Caki2 (cell line): ENCODE results near the gene GSTO2. TPM values are rescaled to one million over a fixed set of nuclear protein-coding genes. Genes with fewer than 3 reads are reported as not detected.
A peak's percentile ranks its signal among the peaks of the same experiment; 100 is the strongest.
"Not testable (repeated sequence)": the region's sequence is repeated elsewhere in the genome, so short reads cannot be mapped to it uniquely, and the experiment has no call there.

Source experiments
- DNase-seq: peaks from one replicate; pipeline ENCODE4 v3.0.0-alpha.2; 2015; ENCODE audit warnings: low read depth
- in situ Hi-C: cut with HindIII; loops from 2 replicates; pipeline ENCODE4 v1.10.0; 2016; ENCODE audit warnings: low sequenced_read_pairs, low pct_unique_long_range_greater_than_20kb, mixed read lengths
- total RNA-seq: library from RNA; depleted of rRNA; stranded (reverse); fragments of >200 nt; shearing (Covaris generic); gene quantifications from 2 replicates; pipeline ENCODE4 v1.2.3, GENCODE V29; 2014; ENCODE audit warnings: low replicate concordance; rRNA removed

Gene GSTO2
- total RNA-seq, result 2.8 and 15.1 TPM in 2 replicates

DNA sequence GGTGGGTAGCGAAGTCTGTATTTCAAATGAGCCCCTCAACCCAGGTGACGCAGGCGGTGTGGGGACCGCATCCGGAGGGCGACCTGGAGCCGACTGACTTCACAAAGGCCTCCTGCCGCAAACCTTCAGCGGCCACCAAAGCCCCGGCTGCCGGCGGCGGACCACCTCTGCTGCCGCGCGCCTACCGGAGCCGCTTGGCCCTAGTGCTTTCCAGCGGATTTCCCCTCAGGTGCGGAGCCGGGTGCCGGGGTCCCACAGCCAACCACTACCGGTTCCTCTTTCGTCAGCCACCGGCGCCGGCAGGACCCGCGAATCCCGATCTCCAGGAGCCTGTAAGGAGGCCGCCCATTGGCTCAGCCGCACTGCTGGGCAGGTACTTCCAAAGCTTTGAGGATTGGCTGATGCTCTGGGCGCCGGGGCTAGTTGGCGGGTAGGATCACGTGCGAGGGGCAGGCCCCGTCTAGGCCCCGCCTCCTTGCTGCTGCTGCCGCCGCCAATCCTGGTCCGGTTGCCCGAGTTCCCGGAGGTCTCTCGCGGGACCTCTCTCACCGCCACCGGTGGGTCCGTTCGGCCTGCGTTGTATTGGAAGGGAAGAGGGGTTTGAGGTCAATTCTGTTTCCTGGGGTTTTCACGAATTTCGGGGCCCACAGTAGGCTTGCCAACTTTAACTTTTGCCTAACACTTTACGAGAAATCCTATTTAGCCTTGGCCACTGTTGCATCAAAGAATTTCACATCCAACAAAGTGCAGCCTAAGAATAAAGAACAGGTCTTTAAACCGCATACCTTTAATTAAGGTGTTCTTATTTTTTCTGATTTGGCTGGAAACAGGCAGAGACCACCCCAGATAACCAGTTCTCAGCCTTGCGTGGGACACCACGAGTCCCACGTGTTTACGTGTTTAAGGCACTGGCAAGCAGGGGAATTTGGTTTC, at the start of gene GSTO2:
TSS of gene GSTO2 (plus strand) at position 472 of the 933 bp plus-strand sequence. CDS start 5,732 bp downstream, outside the sequence.
- in situ Hi-C loops, result no loop called here
- peak; percentile 97 for DNase-seq

DNA sequence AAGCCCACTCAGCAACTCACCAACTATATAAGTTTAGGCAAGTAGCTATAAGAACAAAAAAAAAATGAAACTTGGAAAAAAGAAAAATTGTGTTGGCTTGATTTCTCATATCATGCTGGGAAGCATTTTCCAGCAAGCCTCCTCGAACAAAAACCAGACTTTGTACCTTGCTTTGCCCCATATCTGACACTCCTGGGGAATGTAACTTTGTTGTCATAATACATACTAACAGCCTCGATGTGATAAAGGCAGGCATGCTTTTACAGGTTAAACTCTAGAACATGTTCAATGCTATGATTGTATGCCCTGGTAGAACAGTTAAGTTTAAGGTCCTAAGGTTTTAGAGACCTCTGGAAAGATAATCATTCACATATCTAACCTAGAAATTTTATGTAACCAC, 48.5 kb upstream of the GSTO2 start:
- DNase-seq, result no peak
- in situ Hi-C loops, result no loop called here

DNA sequence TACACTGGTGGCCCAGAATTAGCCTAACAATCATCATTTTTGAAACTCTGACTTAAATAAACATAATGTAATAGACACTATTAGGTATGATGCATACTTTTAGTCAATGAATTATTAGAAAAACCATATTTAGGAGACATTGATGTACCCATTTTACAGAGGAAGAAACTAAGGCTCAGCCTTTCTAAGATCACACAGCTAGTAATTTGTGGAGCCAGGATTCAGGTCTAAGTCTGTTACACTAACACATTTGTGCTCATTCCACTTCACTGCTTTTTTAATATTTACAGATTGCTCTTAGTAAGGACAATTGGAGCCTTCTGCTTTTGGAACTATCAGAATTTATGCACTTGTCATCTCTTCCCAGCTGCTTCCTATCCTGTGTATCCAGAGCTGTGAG, 45.7 kb upstream of the GSTO2 start:
- no peak for DNase-seq
- in situ Hi-C loops, result no loop called here

DNA sequence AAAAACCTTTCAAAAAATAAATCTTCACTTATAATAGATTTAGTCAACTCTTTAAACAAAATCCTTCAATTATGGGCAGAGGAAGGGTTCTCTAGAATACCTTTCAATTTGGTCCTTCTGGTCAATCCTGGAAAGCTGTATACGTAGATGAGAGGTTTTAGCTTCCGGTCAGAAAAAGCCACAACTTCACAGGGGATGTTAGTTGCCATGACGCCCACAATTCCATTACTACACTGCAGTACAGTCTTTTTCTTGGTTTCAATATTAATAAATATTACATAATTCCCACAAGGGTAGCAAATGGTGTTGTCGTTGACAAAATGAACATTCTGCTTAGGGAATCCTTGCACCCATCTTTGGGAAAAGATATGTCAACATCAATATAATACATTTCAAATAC, 38.5 kb upstream of the GSTO2 start:
- no peak for DNase-seq
- in situ Hi-C loops, result no loop called here

DNA sequence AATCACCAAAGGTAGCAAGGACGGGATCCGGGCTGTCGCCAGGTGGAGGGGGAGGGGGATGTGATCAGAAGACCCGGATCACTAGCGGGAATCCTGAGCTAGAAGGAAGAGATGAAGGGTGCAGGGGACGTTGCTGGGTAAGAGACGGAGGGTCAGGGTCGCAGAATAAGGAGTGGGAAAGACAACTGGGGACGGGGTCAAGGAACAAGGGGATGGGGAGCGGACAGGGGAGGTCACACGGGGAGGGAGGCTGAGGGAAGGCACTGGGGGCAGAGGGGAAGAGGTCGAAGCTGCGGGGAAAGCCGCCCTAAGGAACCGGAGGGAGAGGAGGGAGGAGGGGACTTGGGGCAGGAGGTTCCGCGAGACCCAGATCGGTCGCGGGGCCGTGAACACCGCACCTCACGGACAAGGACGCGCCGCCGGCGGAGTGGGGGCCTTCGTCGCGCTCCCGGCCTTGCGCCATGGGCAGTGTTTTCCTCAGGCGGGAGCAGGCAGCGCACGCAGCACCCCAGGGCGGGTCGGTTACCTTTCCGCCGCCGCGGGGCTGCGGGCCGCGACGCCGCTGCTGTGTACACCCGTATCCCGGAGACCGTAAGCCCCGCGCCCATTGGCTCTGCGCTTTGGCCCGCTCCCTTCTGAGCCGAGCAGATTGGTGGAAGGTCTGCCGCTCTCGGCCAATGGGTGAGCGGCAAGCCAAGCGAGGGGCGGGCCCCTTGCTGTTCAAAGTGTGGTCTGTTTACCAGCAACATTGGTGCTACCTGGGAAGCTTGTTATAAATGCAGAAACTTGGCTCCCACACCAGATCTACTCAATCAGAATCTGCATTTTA, 37.0 kb upstream of the GSTO2 start, which contains the start of gene CFAP43:
TSS of gene CFAP43 (minus strand) at position 581 of the 829 bp plus-strand sequence. CDS start at position 463, 118 bp downstream.
- in situ Hi-C loops, result no loop called here
- peak; percentile 95 for DNase-seq

DNA sequence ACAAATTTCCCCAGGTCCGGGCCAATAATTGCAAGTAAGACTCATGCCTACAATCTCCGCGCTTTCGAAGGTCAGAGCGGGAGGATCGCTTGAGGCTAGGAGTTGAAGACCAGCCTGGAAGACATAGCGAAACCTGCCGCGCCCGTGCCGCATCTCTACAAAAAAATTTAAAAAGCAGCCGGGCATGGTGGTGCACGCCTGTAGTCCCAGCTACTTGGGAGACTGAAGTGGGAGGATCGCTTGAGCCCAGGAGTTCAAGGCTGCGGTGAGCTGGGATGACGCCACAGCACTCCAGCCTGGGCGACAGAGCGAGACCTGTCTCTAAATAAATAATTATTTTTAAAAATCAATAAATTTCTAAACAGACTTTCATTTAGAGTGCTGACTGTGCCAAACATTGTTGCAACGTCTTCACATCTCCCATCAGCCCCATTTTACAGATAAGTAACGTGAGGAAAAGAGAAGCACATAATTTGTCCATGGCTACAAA, 36.3 kb upstream of the GSTO2 start:
- no peak for DNase-seq
- in situ Hi-C loops, result no loop called here

DNA sequence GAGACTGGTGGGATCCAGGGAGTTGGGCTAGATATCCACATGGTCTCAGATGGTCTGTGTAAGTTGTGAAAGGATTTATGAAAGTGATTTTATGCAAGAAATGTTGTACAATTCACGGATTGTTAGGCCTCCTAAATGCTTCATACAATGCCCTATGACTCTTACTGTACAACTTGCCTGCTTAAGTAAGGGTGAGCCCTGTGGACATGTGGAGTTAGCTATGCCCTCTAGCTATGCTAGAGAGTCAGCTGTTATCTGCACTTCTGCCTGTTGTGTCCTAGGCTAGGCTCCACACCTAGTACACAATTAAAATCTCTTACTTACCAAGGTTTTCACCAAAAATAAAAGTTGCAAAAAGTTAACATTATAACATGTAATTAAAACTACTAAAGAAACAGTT, 35.2 kb upstream of the GSTO2 start:
- no peak for DNase-seq
- in situ Hi-C loops, result no loop called here

DNA sequence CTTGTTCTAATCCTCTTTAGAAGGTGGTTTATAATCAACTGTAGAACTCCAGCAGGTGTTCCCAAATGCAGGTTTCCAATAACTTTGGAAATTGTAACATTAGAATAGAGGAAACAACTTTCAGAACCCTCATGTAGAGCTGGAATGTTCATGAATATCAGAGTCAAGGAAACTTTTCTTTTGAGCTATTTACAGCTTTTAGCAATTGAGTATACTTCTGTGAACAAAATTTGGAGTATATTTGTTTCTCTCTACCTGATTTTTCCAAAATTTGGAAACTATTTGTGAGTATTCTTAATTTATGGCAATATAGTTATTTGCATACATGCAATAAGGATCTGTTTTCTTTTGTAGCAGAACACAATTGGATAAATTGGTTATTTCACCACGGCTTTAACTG, 34.0 kb upstream of the GSTO2 start:
- in situ Hi-C loops, result no loop called here
- DNase-seq, result no peak

DNA sequence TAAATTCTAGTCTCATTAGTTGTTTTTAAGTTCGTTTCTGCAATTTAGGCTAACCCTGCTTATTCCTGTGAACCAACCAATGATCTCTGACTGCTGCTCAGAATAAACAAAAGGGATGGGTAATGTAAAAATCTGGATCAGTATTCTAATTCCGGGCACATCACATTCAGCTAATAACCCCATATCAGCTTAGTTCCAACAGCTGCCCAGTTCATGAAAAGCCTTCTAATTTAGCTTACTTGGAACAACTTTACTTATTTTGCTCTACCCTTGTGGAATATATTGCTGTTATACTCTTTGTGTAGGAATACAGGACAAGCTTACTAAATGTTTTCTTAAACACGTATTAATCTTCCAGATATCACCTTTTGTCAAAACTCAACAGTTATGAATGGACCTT, 33.2 kb upstream of the GSTO2 start:
- DNase-seq, result no peak

DNA sequence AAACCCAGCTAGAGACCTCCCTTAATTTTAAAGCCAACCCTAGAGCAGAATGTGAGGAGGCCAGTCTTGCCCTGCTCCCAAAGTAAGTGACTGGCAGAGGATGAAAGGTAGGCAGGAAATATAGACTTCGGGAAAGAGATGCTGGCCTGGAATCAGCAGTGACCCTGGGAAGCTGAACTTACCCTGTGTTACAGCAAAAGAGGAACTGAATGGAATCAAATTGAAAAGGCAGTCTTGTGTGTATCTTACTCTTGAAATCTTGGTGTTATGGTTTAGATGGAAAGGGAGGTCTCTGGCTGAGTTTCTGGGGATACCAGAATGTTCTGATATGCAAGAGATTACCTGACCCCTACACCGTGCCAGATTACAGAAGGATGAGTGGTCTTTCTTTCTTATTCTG, 28.9 kb upstream of the GSTO2 start:
- in situ Hi-C loops, result no loop called here
- DNase-seq, result no peak

More for the DNA sequence above, 33.2 kb upstream of the GSTO2 start:
- in situ Hi-C loops, result no loop called here

DNA sequence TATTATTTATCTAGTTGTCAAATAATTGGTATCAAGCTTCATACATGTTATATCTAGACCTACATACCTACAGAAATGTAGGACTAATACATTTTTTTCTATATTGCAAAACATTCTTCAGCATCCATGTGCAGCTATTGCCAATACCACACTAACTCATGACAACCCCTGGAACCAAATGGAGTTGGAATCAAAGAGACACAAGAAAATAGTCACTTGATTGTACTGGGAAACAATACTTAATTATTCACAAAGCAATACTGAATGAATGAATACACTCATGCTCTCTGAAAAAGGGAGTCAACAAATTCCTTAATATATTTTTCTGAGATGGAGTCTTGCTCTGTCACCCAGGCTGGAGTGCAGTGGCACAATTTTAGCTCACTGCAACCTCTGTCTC, 26.4 kb upstream of the GSTO2 start:
- in situ Hi-C loops, result no loop called here
- DNase-seq, result no peak

DNA sequence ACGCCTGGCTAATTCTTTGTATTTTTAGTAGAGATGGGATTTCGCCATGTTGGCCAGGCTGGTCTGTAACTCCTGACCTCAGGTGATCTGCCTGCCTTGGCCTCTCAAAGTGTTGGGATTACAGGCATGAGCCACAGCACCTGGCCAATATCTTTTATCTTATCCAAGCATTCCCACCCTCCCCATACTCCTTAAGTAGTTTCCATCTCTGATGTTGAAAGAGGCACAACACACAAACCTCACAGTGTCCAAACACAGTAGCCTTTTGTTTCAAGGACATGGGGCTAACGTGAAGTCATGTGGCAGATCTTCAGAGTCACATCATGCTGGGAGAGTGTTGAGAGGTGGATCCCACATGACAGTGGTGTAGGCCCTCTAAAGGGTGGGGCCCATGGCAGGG, 26.0 kb upstream of the GSTO2 start:
- in situ Hi-C loops, DNase-seq: not testable (repeated sequence)

DNA sequence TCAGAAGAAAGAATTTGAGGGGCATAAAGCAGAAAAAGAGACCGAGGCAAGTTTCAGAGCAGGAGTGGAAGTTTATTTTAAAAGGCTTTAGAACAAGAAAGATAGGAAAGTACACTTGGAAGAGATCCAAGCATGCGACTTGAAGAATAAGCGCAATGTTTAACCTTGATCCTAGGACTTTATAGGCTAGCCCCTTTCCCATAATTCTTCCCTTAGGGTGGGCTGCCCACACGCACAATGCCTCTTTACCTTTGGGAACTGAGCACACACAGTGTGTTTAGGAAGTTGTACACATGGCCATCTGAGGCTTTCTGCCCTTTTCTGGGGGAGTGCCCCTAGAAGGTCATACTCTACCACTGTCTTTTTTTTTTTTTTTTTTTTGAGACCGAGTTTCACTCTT, 25.5 kb upstream of the GSTO2 start:
- in situ Hi-C loops, result no loop called here

DNA sequence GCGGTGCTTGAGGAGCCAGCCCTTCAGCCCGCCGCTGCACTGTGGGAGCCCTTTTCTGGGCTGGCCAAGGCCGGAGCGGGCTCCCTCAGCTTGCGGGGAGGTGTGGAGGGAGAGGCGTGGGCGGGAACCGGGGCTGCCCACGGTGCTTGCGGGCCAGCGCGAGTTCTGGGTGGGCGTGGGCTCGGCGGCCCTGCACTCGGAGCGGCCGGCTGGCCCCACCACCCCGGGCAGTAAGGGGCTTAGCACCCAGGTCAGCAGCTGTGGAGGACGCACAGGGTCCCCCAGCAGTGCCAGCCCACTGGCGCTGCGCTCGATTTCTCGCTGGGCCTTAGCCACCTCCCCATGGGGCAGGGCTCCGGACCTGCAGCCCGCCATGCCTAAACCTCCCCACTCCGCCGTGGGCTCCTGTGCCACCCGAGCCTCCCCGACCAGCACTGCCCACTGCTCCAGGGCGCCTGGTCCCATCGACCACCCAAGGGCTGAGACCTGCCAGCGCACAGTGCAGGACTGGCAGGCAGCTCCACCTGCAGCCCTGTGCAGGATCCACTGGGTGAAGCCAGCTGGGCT, 23.8 kb upstream of the GSTO2 start:
- in situ Hi-C loops, result no loop called here
- no peak for DNase-seq

More for the DNA sequence above, 25.5 kb upstream of the GSTO2 start:
- DNase-seq, result no peak

DNA sequence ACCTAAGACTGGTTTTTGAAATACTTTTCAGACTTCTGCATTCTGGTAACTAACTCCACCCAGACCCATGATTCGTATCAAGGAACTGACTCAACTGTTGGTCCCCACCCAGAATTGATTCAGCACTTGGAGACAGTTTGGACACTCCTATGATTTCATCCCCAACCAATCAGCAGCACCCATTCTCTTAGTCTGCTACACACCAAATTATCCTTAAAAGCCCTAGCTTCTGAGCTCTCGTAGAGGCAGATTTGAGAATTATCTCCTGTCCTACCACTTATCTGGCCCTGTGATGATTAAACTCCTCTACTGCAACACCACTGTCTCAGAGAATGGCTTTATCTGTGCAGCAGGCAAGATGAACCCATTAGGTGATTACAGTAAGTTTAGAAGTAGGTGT, 22.0 kb upstream of the GSTO2 start:
- in situ Hi-C loops, result no loop called here
- no peak for DNase-seq

DNA sequence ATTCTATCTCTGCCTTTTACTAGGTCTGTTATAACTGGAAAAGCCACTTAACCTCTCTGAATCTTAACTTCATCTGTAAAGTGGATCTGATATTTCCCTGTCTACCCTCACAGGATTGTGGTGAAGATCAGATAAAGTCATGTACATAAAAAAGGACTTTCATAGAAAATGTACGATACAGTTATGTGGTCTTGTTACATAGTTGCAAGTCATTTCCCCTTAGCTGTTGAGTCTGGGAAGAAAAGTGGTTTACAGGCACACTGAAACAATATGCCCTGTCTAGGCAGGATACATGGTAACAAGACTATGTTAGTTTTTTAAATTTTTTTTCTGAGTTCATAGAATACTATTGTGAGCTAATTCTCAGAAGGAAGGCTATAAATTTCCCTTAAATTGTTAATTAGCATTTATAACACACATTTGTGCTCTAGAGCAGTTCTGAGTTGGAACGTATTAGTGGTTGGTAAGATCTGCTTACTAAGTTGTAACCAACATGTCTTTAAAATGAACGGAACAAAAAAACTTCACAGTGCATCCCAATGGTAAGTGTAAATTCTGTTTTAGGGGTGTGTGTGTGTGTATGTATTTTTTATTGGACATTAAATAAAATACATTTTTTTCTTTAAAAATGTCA, 21.4 kb upstream of the GSTO2 start:
- DNase-seq, result no peak
- in situ Hi-C loops, result no loop called here

DNA sequence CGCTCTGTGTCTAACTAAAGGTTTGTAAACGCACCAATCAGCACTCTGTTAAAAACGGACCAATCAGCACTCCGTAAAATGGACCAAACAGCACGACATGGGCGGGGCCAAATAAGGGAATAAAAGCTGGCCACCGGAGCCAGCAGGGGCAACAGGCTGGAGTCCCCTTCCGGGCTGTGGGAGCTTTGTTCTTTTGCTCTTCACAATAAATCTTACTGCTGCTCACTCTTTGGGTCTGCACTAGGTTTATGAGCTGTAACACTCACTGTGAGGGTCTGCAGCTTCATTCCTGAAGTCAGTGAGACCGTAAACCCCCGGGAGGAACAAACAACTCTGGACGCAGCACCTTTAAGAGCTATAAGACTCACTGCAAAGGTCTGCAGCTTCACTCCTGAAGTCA, 20.1 kb upstream of the GSTO2 start:
- in situ Hi-C loops, DNase-seq: not testable (repeated sequence)

DNA sequence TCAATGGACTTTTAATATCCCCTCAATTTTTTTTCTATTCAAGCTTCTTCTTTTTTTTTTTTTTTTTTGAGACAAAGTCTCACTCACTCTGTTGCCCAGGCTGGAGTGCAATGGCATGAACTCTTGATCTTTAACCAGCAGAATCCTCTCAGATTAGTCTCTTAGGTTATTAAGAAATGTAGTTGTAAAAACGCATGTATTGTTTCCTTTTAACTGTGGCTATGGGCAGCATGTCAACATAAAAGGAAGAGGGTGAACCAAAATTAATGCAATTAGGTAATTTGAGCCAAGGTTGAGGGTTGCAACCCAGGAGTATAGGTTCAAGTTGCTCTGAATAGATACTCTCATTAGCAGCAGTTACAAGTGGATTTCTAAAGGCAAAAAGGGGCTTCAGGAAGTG, 18.6 kb upstream of the GSTO2 start:
- no peak for DNase-seq
- in situ Hi-C loops, result no loop called here
